Measurements from ENCODE around the gene CIZ1. TPM values are rescaled to one million over a fixed set of nuclear protein-coding genes. Genes with fewer than 3 reads are reported as not detected.

CIZ1 gene
- total RNA-seq, 2 donors from 2014 or later, result 55.2 to 94.0 TPM

DNA sequence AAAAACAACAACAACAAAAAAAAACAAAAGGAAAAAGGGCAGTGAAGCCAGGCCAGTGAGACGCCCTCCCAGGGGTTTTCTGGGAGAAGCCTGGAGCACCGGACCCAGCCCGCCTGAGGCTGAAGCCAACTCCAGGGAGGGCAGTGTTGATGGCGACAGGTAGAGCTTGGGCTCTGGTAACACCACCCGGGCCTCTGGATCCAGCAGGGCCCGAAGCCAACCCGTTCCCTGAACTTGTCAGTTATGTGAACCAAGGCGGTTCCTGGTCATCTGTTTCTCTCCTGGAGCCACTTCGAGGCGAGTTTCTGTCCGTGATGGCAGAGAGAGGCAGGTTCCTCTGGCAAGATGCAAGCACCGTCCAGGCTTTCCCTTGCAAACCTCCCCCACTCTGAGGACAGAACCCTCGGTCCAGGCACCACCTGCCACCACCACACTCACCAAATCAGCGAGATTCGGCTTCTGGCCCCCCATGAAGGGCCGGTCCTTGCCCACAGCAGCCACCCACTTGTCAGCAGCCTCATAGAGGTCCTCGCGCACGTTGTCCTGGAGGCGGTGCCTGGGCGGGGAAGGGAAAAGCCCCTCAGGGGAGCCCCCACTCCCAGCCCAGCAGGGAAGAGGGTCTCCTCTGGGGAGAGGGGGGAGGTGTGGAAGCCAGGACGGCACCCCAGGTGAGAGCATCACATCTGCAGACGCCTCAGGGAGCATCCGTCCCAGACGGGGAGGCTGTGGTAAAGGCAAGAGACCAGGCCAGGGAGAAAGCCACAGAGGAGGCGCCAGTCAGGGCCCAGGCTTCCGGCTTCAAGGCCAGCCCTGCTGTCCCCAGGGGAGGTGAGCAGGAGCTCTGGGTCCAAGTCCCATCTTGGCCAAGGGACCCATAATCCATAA lies 69.2 kb downstream of the CIZ1 start:
- intact Hi-C loops (cut with DNase I), result loop anchor here (5.0 kb wide), 1 partner anchor 180 kb away; no protein-coding TSS in a partner anchor
- Histone ChIP-seq H3K9me3 (no peaks in the 10 kb centered on the region), H3K27ac (no peak overlapping the region), H3K4me3 (no peak overlapping the region), H3K36me3 (no peaks in the 10 kb centered on the region), H3K27me3 (replicated peaks; ENCODE audit: insufficient read depth) (no peaks in the 10 kb centered on the region), H3K4me1 (replicated peaks) (peaks cover 3% of the 10 kb centered on the region)
- 82% methylated on average over 21 of the region's 27 CpGs for WGBS
- DNase-seq (ENCODE audit: low spot score), result no peak
- TF ChIP-seq POLR2A (IDR thresholded peaks at IDR 0.05), result no peak
- TF ChIP-seq POLR2AphosphoS5 (IDR thresholded peaks at IDR 0.05), result no peak
- TF ChIP-seq, protein P1, sequence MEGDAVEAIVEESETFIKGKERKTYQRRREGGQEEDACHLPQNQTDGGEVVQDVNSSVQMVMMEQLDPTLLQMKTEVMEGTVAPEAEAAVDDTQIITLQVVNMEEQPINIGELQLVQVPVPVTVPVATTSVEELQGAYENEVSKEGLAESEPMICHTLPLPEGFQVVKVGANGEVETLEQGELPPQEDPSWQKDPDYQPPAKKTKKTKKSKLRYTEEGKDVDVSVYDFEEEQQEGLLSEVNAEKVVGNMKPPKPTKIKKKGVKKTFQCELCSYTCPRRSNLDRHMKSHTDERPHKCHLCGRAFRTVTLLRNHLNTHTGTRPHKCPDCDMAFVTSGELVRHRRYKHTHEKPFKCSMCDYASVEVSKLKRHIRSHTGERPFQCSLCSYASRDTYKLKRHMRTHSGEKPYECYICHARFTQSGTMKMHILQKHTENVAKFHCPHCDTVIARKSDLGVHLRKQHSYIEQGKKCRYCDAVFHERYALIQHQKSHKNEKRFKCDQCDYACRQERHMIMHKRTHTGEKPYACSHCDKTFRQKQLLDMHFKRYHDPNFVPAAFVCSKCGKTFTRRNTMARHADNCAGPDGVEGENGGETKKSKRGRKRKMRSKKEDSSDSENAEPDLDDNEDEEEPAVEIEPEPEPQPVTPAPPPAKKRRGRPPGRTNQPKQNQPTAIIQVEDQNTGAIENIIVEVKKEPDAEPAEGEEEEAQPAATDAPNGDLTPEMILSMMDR (IDR thresholded peaks at IDR 0.05), result no peak

DNA sequence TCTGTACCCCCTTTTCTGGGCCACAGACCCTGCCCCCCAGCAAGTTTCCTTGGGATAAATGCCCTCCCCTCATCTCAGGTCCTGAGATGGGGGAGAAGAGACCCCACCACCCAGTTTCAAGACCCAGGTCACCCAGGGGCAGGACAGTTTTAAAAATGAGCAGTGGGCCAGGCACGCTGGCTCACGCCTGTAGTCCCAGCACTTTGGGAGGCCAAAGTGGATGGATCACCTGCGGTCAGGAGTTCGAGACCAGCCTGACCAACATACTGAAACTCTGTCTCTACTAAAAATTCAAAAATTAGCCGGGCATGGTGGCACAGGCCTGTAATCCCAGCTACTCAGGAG lies 69.9 kb downstream of the CIZ1 start:
- Histone ChIP-seq H3K27me3 (replicated peaks; ENCODE audit: insufficient read depth) (no peaks in the 10 kb centered on the region), H3K4me1 (replicated peaks) (peaks cover 3% of the 10 kb centered on the region), H3K36me3 (no peaks in the 10 kb centered on the region), H3K4me3 (no peak overlapping the region), H3K9me3 (no peaks in the 10 kb centered on the region), H3K27ac (no peak overlapping the region)
- intact Hi-C loops (cut with DNase I), result loop anchor here (5.0 kb wide), 1 partner anchor 179 kb away; no protein-coding TSS in a partner anchor
- WGBS, result 94% methylated on average over 5 of the region's 5 CpGs
- TF ChIP-seq POLR2A (IDR thresholded peaks at IDR 0.05) (no peak), POLR2AphosphoS5 (IDR thresholded peaks at IDR 0.05) (no peak)
- TF ChIP-seq, protein P1 (IDR thresholded peaks at IDR 0.05), result no peak
- no peak for DNase-seq (ENCODE audit: low spot score)

DNA sequence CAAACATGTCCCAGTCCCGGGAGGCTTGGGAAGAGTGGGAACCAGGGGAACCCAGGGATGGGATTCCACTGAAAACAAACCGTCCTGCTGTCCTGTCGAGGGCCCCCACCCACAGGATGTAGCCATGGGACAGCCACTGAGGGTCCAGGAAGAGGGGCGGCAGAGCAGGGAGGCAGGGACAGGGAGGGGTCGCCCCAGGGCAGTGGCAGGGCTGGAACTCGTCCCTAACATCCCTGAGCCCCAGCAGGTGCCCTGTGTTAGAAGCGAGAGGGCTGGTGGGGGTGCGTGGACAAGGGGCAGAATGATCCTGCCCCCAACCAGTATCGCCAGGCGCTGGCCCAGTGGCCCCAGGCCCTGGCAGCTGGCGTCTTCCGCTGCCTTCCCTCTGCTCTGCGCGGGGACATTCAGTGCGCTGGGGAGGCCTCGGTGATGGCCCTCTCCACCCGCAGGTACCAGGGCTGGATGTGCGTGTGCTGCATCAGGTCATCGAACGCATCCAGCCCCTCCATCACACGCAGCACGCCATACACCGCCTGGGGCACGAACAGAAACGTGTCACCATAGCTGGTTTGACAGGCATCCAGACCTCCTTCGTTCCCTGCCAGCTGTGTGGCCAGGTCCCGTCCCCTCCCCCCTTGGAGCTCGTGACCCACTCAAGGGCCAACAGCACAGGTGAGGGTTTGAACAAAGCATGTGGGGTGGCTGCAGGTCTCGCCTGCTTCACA lies 70.5 kb downstream of the CIZ1 start:
- no peaks in the 10 kb centered on the region for H3K9me3 ChIP-seq
- H3K4me3 ChIP-seq, result no peak overlapping the region
- H3K27me3 ChIP-seq (replicated peaks; ENCODE audit: insufficient read depth), result no peaks in the 10 kb centered on the region
- TF ChIP-seq POLR2AphosphoS5 (IDR thresholded peaks at IDR 0.05), result no peak
- WGBS, result 82% methylated on average over 22 of the region's 29 CpGs
- intact Hi-C loops (cut with DNase I), result loop anchor here (5.0 kb wide), 1 partner anchor 179 kb away; no protein-coding TSS in a partner anchor
- no peaks in the 10 kb centered on the region for H3K4me1 ChIP-seq (replicated peaks)
- DNase-seq (ENCODE audit: low spot score), result no peak
- no peaks in the 10 kb centered on the region for H3K36me3 ChIP-seq
- H3K27ac ChIP-seq, result no peak overlapping the region

DNA sequence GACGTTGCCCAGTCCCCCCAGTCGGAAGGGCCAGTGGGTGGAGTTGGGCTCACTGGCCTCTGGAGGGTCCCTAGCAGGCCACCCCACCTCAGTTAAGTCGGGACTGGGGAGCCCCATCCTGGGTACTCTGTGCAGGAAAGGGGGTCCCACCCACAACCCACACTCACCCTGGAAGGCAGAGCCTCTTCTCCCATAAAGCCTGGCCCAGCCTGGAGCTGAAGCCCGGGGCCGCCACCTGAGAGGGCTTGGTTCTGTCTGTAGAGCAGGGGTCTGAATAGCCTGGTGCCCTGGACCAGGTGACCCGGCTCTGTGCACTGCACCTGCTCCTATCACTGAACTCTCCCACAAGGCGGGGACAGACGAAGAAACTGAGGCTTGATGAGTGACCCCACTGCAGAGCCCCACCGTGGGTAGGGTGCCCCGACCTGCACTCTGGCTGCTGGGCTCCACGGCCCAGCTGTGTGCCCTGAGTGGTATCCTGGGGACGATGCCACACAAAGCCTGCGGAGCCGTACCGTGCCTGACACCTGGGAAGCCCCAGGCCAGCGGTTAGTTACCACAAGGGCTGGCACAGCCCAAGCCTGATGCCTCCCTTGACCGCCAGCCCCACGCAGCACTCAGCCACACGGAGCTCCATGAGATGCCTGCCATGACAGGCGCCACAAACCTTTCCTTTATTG lies 71.2 kb downstream of the CIZ1 start:
- intact Hi-C loops (cut with DNase I), result loop anchor here (5.0 kb wide), 1 partner anchor 178 kb away; no protein-coding TSS in a partner anchor
- Histone ChIP-seq H3K27ac (no peak overlapping the region), H3K36me3 (no peaks in the 10 kb centered on the region), H3K4me1 (replicated peaks) (no peaks in the 10 kb centered on the region), H3K4me3 (no peak overlapping the region), H3K27me3 (replicated peaks; ENCODE audit: insufficient read depth) (no peaks in the 10 kb centered on the region), H3K9me3 (no peaks in the 10 kb centered on the region)
- WGBS, result 78% methylated on average over 20 of the region's 20 CpGs
- TF ChIP-seq POLR2A (IDR thresholded peaks at IDR 0.05) (no peak), POLR2AphosphoS5 (IDR thresholded peaks at IDR 0.05) (no peak)
- TF ChIP-seq, protein P1 (IDR thresholded peaks at IDR 0.05), result no peak
- DNase-seq (ENCODE audit: low spot score), result no peak
